ENCODE measurements around the gene C2CD3. TPM values are rescaled to one million over a fixed set of nuclear protein-coding genes. Genes with fewer than 3 reads are reported as not detected.

C2CD3 gene
- total and polyA plus RNA-seq, 4 donors = 7.6 to 29.4 (median 15.1) TPM

DNA sequence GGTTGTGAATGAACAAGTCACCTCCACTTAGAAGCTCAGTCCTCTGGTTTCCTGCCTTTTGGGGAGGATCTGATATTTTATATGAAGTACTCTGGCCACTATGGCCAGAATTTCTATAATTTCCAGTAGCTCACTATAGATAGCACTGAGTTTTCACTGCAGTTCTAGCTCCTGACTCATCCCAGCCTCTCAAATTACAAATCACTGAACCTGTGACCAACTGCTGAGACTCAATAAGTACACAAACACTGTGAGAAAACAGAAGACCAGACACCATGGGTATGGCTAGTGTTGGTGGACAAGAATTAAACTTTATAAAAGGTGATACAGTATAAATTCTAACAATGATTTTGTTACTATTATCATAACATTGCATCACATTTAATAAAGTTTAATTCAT lies 114.9 kb downstream of the C2CD3 start:
- DNase-seq = no peak

DNA sequence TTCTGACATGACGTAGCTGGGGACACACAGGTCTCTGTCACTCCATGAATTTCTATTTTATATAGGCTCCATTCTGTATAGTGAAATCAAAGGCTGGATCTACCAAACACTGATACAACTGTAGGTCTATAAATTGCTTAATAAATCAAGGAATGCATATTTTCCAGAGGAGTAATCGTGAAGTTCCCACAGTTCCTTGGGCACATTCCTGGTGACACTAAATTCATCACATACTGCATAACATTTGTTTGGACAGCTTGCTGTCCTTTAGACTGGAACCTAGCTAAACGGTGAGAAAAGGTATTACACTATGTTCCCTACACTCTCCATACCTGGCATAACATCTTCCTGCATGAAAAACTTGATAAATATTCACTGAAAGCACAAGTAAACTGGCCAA lies 120.3 kb downstream of the C2CD3 start:
- H3K36me3 ChIP-seq (ENCODE audit: control insufficient read depth in 1 of 2, insufficient read depth in 2 of 2, low read length in 1 of 2) = peaks cover 0 to 1% of the 10 kb centered on the region in 2 donors
- no peaks in the 10 kb centered on the region for H3K9me3 ChIP-seq (ENCODE audit: control insufficient read depth, low read length)
- H3K27me3 ChIP-seq (ENCODE audit: control insufficient read depth in 1 of 2, insufficient read depth in 2 of 2, low read length in 1 of 2) = no peaks in the 10 kb centered on the region
- DNase-seq (no peak), ATAC-seq (ENCODE audit: low FRiP score) (no peak)
- WGBS, 2 donors = 66 to 73% methylated on average over 3 of the region's 3 CpGs
- no peak overlapping the region for H3K27ac ChIP-seq (ENCODE audit: low read depth in 1 of 2, low read length in 2 of 2)
- no peaks in the 10 kb centered on the region for H3K4me1 ChIP-seq (ENCODE audit: control insufficient read depth in 1 of 2, insufficient read depth in 2 of 2, low read length in 2 of 2)
- intact Hi-C loops (cut with DNase I) = no loop called here
- no peak overlapping the region for H3K4me3 ChIP-seq (ENCODE audit: low read length in 2 of 2)

More for the DNA sequence above, 114.9 kb downstream of the C2CD3 start:
- H3K4me3 ChIP-seq (ENCODE audit: low read length in 2 of 2) = no peak overlapping the region
- H3K36me3 ChIP-seq (ENCODE audit: control insufficient read depth in 1 of 2, insufficient read depth in 2 of 2, low read length in 1 of 2) = peaks cover 0 to 3% of the 10 kb centered on the region in 2 donors
- ATAC-seq (ENCODE audit: low FRiP score) = no peak
- H3K27ac ChIP-seq (ENCODE audit: low read depth in 1 of 2, low read length in 2 of 2) = no peak overlapping the region
- no peaks in the 10 kb centered on the region for H3K4me1 ChIP-seq (ENCODE audit: control insufficient read depth in 1 of 2, insufficient read depth in 2 of 2, low read length in 2 of 2)
- no peaks in the 10 kb centered on the region for H3K9me3 ChIP-seq (ENCODE audit: control insufficient read depth, low read length)
- no peaks in the 10 kb centered on the region for H3K27me3 ChIP-seq (ENCODE audit: control insufficient read depth in 1 of 2, insufficient read depth in 2 of 2, low read length in 1 of 2)
- intact Hi-C loops (cut with DNase I) = no loop called here

DNA sequence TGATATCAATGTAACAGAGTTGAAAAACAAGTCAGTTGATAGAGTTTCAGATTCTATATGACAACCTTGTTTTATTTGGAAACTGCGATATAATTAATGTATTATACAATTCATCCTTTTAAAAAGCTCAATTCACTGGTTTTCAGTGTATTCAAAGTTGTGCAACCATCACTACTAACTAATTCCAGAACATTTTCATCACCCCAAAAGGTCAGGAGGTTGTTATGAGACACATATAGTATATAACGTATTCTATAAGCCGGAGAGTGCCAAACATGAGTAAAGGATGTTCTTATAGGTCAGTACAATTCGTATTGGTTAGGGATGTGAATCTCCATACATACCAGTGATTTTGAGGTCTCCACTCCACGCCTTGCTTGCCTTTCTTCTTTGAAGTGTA lies 121.8 kb downstream of the C2CD3 start:
- DNase-seq = no peak
- Histone ChIP-seq H3K4me1 (ENCODE audit: control insufficient read depth in 1 of 2, insufficient read depth in 2 of 2, low read length in 2 of 2) (no peaks in the 10 kb centered on the region), H3K36me3 (ENCODE audit: control insufficient read depth in 1 of 2, insufficient read depth in 2 of 2, low read length in 1 of 2) (peaks cover 0 to 1% of the 10 kb centered on the region in 2 donors), H3K9me3 (ENCODE audit: control insufficient read depth, low read length) (no peaks in the 10 kb centered on the region), H3K4me3 (ENCODE audit: low read length in 2 of 2) (no peak overlapping the region), H3K27ac (ENCODE audit: low read depth in 1 of 2, low read length in 2 of 2) (no peak overlapping the region), H3K27me3 (ENCODE audit: control insufficient read depth in 1 of 2, insufficient read depth in 2 of 2, low read length in 1 of 2) (no peaks in the 10 kb centered on the region)
- intact Hi-C loops (cut with DNase I) = no loop called here
- ATAC-seq (ENCODE audit: low FRiP score) = no peak
- WGBS, 2 donors = 93 to 94% methylated on average over 5 of the region's 5 CpGs

DNA sequence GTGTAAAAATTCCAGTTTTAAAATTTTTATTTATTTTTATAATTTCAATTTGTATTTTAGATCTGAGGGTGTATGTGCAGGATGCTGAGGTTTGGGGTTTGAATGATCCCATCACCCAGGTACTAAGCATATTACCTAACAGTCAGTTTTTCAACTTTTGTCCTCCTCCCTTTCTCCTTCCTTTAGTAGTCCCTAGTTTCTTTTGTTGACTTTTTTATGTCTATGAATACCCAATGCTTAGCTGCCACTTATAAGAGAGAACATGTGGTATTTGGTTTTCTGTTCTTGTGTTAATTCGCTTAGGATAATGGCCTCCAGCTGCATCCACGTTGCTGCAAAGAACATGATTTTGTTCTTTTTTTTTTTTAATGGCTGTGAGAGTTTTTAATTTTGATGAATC lies 126.3 kb downstream of the C2CD3 start:
- H3K4me3 ChIP-seq (ENCODE audit: low read length in 2 of 2) = no peak overlapping the region
- intact Hi-C loops (cut with DNase I) = no loop called here
- no peaks in the 10 kb centered on the region for H3K9me3 ChIP-seq (ENCODE audit: control insufficient read depth, low read length)
- H3K4me1 ChIP-seq (ENCODE audit: control insufficient read depth in 1 of 2, insufficient read depth in 2 of 2, low read length in 2 of 2) = no peaks in the 10 kb centered on the region
- H3K27me3 ChIP-seq (ENCODE audit: control insufficient read depth in 1 of 2, insufficient read depth in 2 of 2, low read length in 1 of 2) = no peaks in the 10 kb centered on the region
- H3K36me3 ChIP-seq (ENCODE audit: control insufficient read depth in 1 of 2, insufficient read depth in 2 of 2, low read length in 1 of 2) = peaks cover 3 to 6% of the 10 kb centered on the region in 2 donors
- no peak overlapping the region for H3K27ac ChIP-seq (ENCODE audit: low read depth in 1 of 2, low read length in 2 of 2)
- DNase-seq (no peak), ATAC-seq (ENCODE audit: low FRiP score) (no peak)
- WGBS, 2 donors = 79 to 88% methylated on average over 2 of the region's 2 CpGs

DNA sequence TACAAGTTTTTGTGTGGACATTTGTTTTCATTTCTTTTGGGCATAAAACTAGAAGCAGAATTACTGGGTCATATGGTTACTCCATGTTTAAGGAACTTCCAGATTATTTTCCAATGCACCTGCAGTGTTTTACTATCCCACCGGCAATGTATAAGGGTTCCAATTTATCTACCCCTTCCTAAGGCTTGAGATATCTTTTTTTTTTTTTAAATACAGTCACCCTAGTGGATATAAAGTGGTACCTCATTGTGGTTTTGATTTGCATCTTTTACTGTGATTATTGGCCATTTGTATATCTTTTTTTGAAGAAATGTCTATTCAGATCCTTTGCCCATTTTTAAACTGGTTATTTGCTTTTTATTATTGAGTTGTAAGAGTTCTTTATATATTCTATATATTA lies 127.4 kb downstream of the C2CD3 start:
- H3K27me3 ChIP-seq (ENCODE audit: control insufficient read depth in 1 of 2, insufficient read depth in 2 of 2, low read length in 1 of 2) = no peaks in the 10 kb centered on the region
- no peaks in the 10 kb centered on the region for H3K4me1 ChIP-seq (ENCODE audit: control insufficient read depth in 1 of 2, insufficient read depth in 2 of 2, low read length in 2 of 2)
- WGBS, 2 donors = 97 to 100% methylated on average over 1 of the region's 1 CpG
- H3K36me3 ChIP-seq (ENCODE audit: control insufficient read depth in 1 of 2, insufficient read depth in 2 of 2, low read length in 1 of 2) = peaks cover 3 to 9% of the 10 kb centered on the region in 2 donors
- H3K9me3 ChIP-seq (ENCODE audit: control insufficient read depth, low read length) = no peaks in the 10 kb centered on the region
- DNase-seq = no peak
- H3K4me3 ChIP-seq (ENCODE audit: low read length in 2 of 2) = no peak overlapping the region
- intact Hi-C loops (cut with DNase I) = no loop called here
- no peak for ATAC-seq (ENCODE audit: low FRiP score)
- H3K27ac ChIP-seq (ENCODE audit: low read depth in 1 of 2, low read length in 2 of 2) = no peak overlapping the region

DNA sequence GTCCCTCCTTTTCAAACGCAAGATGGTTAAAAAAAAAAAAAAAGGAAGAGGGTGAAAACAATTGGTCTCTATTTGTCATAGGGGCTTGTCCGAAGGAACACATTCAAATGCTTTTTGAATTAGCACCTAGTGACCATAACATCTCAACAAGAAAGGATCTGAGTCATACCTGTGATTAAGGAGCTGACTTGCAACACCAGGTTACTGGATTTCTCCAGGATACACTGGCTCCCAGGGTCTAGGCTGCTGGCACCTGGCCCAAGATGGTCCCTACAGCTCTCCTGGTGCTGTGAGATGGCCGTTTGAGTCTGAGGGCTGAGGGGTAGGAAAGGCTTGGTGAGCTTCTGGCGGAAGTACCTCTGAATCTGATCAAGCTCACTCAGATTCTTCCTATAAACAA lies 133.5 kb downstream of the C2CD3 start:
- no peak overlapping the region for H3K4me3 ChIP-seq (ENCODE audit: low read length in 2 of 2)
- intact Hi-C loops (cut with DNase I) = no loop called here
- no peak for DNase-seq
- ATAC-seq (ENCODE audit: low FRiP score) = no peak
- 90 to 92% methylated on average over 4 of the region's 4 CpGs for WGBS, 2 donors
- H3K9me3 ChIP-seq (ENCODE audit: control insufficient read depth, low read length) = no peaks in the 10 kb centered on the region
- no peak overlapping the region for H3K27ac ChIP-seq (ENCODE audit: low read depth in 1 of 2, low read length in 2 of 2)
- H3K36me3 ChIP-seq (ENCODE audit: control insufficient read depth in 1 of 2, insufficient read depth in 2 of 2, low read length in 1 of 2) = peaks cover 3 to 18% of the 10 kb centered on the region in 2 donors
- no peaks in the 10 kb centered on the region for H3K27me3 ChIP-seq (ENCODE audit: control insufficient read depth in 1 of 2, insufficient read depth in 2 of 2, low read length in 1 of 2)
- no peaks in the 10 kb centered on the region for H3K4me1 ChIP-seq (ENCODE audit: control insufficient read depth in 1 of 2, insufficient read depth in 2 of 2, low read length in 2 of 2)

DNA sequence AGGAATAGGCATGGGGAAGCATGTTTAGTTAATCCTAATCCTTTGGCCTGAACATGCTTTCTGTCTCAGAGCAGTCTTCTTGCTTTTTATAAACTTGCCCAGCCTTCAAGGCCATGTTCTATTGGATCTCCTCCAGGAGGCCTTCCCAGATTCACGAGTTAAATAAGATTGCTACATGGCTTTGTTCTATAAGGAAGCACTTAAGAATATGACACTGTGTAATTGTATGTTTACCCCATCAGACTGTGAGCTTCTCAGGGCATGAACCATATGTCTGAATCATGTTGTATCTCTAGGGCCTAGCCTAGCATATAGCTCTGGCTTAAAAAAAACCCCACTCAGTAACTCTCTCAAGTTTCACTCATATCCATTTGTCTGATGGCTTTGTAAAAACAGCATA lies 135.5 kb downstream of the C2CD3 start:
- H3K4me1 ChIP-seq (ENCODE audit: control insufficient read depth in 1 of 2, insufficient read depth in 2 of 2, low read length in 2 of 2) = no peaks in the 10 kb centered on the region
- no peak overlapping the region for H3K4me3 ChIP-seq (ENCODE audit: low read length in 2 of 2)
- peaks cover 4 to 20% of the 10 kb centered on the region in 2 donors for H3K36me3 ChIP-seq (ENCODE audit: control insufficient read depth in 1 of 2, insufficient read depth in 2 of 2, low read length in 1 of 2)
- H3K27ac ChIP-seq (ENCODE audit: low read depth in 1 of 2, low read length in 2 of 2) = no peak overlapping the region
- no peaks in the 10 kb centered on the region for H3K9me3 ChIP-seq (ENCODE audit: control insufficient read depth, low read length)
- DNase-seq (no peak), ATAC-seq (ENCODE audit: low FRiP score) (no peak)
- no peaks in the 10 kb centered on the region for H3K27me3 ChIP-seq (ENCODE audit: control insufficient read depth in 1 of 2, insufficient read depth in 2 of 2, low read length in 1 of 2)
- intact Hi-C loops (cut with DNase I) = no loop called here
- 6 to 42% methylated on average over 1 of the region's 1 CpG for WGBS, 2 donors

DNA sequence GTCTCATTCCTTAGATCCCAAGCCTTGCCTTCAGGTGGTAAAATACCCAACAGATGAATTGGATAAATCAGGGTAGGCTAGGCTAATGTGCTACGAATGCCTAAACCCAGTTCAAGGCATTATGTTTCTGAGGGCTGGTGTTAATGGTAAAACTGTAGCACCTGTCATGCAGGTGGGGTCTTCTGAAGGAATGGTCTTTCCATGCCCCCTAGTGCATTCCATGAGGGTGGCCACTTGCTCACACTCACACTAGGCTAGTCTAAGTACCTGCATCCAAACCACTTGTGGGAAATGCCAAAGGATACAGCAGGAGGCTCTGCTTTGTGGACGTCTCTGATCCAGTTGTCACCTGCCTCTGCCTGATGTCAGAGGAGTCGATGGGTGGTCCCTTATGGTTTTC lies 137.8 kb downstream of the C2CD3 start:
- H3K36me3 ChIP-seq (ENCODE audit: control insufficient read depth in 1 of 2, insufficient read depth in 2 of 2, low read length in 1 of 2) = peaks cover 4 to 16% of the 10 kb centered on the region in 2 donors
- no peaks in the 10 kb centered on the region for H3K27me3 ChIP-seq (ENCODE audit: control insufficient read depth in 1 of 2, insufficient read depth in 2 of 2, low read length in 1 of 2)
- intact Hi-C loops (cut with DNase I) = no loop called here
- H3K27ac ChIP-seq (ENCODE audit: low read depth in 1 of 2, low read length in 2 of 2) = no peak overlapping the region
- H3K9me3 ChIP-seq (ENCODE audit: control insufficient read depth, low read length) = no peaks in the 10 kb centered on the region
- H3K4me1 ChIP-seq (ENCODE audit: control insufficient read depth in 1 of 2, insufficient read depth in 2 of 2, low read length in 2 of 2) = no peaks in the 10 kb centered on the region
- 92 to 96% methylated on average over 3 of the region's 3 CpGs for WGBS, 2 donors
- H3K4me3 ChIP-seq (ENCODE audit: low read length in 2 of 2) = no peak overlapping the region
- ATAC-seq (ENCODE audit: low FRiP score) (no peak), DNase-seq (no peak)

DNA sequence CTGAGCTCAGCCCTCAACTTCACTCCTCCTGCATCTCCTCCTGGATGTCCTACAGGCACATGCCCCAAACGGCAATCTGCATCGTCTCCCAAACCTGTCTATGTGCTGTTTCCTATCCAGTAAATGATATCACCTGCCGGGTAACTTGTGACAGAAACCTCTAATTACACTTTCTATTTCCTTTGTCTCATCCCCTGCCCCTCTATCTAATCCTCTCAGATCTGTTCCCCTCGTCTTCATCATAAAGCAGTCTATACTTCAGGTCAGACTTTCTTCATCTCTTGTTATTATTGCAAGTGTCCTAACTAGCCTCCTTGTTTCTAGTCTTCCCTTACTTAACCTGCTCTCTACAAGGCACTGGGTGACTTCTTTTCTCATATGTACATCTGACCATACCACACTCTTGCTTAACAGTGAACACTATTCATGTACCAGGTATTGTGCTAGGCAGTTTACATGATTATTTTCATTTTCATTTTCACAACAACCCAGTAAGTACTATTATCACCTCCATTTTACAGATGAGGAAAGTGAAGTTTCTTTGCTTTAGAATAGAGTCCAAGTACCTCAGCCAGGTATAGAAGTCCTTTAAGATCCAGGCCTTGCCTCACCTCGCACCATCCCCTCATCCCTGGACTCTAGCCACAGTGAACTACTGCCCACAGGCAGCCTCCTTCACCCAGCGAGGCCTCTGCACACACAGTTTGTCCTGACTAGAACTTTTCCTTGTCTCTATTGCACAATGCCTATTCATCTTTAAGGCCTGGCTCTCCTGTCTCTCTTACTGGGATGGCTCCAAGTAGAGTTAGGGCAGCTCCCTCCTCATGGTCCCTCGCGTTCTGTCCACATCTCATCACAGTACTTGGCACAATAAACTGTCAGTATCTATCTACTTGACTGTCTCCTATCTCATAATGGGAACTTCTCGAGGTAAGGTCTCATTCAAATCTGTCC lies 139.8 kb downstream of the C2CD3 start:
- H3K36me3 ChIP-seq (ENCODE audit: control insufficient read depth in 1 of 2, insufficient read depth in 2 of 2, low read length in 1 of 2) = peaks cover 4 to 14% of the 10 kb centered on the region in 2 donors
- peak; percentile 50 for ATAC-seq (ENCODE audit: low FRiP score)
- H3K9me3 ChIP-seq (ENCODE audit: control insufficient read depth, low read length) = no peaks in the 10 kb centered on the region
- no peaks in the 10 kb centered on the region for H3K27me3 ChIP-seq (ENCODE audit: control insufficient read depth in 1 of 2, insufficient read depth in 2 of 2, low read length in 1 of 2)
- no peak overlapping the region for H3K27ac ChIP-seq (ENCODE audit: low read depth in 1 of 2, low read length in 2 of 2)
- no peak overlapping the region for H3K4me3 ChIP-seq (ENCODE audit: low read length in 2 of 2)
- intact Hi-C loops (cut with DNase I) = no loop called here
- no peak for DNase-seq
- 89% methylated on average over 9 of the region's 9 CpGs for WGBS, 2 donors
- H3K4me1 ChIP-seq (ENCODE audit: control insufficient read depth in 1 of 2, insufficient read depth in 2 of 2, low read length in 2 of 2) = no peaks in the 10 kb centered on the region
